T1000 (cell line): ENCODE data around the gene MGAT5B.

ENCODE experiments used
- DNase-seq: peaks from one replicate; lab custom pipeline; 2025; ENCODE audit warnings: mixed read lengths; lab: John Stamatoyannopoulos, UW

Gene MGAT5B

DNA sequence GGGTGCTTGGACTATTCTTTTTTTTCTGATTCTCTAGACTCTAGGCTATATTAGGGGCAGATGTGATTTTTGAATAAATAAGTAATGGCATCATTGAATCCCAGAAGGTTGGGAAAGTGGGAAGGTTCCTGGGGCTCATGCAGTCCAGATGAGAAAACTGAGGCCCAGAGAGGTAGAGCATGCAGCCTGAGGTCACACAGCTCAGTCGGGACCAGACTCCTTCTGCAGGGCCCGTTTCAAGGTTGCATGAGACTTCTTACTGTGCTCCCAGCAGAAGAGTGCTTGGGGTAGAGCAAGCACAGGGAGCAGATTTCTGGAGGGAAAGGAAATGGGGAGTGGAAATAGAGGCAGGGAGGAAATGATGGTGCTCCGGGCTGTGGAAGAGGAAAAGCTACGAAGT is 59.8 kb downstream of the MGAT5B start:
- no peak for DNase-seq

- no peak for DNase-seq
Measured at GRCh38 chr17:76929148-76929547, 60.9 kb downstream of the MGAT5B start.

DNA sequence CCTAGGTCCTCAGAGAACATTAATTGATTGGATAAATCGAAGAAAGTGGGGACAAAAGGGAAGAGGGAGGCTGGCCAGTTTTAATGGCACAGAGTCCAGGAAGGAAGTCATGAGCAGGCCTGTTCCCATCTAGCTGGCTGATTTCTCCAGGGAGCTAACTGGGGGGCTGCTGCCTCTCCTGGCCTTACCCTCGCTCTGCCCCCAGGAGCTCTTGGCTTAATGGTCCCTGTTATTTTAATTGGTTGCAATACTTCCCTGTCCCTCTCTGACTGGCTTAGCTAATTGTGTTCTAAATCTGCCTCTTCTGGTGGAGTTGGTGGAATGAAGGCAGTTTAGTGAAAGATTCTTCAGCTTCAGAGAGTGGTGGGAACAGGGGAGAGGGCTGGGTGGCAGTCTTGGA is 61.4 kb downstream of the MGAT5B start:
- DNase-seq = no peak

DNA sequence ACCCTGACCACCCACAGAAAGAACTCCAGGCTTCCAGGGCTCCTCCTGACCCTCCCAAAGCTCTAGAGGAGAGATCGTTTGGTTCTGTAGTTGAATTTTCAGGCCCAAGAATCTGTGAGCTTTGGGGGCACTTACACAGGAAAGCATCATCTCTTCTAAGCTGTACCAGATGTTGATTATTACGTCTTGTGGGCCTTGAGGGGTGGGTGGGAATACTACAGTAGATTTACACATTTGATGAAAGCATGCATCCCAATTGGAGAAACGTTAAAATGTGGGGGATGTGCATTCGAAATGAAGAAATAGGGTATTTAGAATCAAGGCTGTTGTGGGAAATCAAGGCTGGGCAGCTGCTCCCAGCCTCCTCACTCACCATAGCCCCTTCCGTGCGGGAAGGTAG is 61.9 kb downstream of the MGAT5B start:
- no peak for DNase-seq

DNA sequence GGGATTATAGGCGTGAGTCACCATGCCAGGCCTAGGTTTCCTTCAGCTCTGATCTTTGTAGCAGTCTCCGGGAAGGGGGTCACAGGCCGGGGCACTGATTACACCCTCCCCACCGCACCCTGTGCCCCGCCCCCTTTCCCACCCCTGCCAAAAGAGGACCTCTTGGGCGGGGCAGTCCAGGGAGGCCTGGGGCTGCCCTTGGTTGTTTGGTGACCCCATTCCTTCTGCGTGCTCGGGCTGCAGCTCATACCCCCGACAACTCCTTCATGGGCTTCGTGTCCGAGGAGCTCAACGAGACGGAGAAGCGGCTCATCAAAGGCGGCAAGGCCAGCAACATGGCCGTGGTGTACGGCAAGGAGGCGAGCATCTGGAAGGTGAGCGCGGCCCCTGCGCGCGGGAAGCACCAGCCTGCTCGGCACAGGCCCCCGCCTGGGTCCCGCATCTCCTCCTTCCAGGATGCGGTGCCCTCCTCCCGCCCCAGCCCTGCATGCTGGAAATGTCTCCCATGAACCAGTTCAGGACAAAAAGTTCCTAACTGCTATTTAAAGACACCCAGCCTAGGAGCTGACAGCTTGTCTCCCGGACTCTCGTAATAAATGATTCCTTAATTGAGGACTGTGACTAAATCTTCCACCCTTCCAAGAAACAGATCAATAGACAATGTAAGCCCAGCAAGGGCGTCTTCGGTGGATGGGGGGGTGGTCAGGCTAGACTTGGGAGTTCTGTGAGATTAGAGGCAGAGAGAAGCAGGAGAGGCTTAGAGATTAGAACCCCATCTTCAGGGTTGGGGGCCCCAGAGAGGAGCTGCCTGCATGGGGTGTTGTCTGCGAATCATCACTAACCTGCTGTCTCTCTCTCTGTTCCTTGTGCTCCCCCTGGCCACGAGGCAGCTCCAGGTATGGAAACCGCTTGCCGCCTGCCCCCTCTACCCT is 64.5 kb downstream of the MGAT5B start:
- DNase-seq = no peak

GRCh38 chr17:76934561-76935320 is 66.5 kb downstream of the MGAT5B start:
- no peak for DNase-seq

DNA sequence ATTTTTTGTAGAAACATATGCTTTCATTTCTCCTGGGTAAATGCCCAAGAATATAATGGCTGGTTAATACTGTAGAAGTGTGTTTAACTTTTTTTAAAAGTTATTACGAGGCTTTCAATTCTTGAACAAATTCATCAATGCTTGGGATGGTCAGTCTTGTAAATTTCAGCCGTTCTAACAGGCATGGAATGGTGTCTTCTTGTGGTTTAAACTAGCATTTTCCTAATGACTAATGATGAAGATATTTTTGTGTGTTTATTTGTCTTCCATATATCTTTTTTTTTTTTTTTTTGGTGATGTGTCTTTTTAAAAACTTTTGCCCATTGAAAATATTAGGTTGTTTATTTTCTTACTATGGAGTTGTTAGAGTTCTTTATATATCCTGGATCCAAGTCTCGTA is 67.1 kb downstream of the MGAT5B start:
- no peak for DNase-seq

DNA sequence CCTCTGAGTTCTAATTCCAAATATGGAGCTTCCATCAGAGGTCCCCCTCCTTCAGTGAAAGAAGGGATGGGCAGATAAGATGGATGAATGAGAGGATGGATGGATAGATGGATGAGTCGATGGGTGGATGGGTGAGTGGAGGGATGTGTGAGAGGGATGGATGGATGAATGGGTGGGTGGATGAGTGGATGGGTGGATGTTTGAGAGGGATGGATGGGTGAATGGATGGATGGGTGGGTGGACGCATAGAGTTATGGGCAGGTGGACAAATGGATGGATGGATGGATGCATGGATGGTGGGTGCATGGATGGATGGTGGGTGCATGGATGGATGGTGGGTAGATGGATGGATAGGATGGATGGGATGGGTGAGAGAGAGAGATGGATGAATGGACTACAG is 69.0 kb downstream of the MGAT5B start:
- no peak for DNase-seq

GRCh38 chr17:76938009-76938408 is 69.8 kb downstream of the MGAT5B start:
- DNase-seq = no peak

- no peak for DNase-seq
Measured at GRCh38 chr17:76940295-76940694, 72.1 kb downstream of the MGAT5B start.

- DNase-seq = no peak
Measured at GRCh38 chr17:76940738-76941350, 72.6 kb downstream of the MGAT5B start.

DNA sequence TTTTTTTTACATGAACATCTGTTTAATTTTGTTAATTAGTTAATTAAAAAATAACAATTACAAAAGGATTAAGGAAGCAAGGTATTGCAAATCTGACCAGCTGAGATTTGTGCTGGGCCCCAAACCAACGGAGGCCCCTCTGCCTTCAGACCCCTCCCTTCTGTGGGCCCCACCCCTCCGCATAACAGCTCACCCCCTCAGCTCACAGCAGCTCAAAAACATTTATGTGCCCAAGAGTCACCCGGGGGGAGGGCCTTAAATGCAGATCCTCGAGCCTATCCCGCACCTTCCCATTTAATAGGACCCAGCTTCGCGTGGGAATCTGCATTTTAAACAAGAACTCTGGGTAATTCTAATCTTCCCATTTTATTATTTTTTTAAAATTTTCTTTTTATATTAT is 75.0 kb downstream of the MGAT5B start:
- DNase-seq = no peak

DNA sequence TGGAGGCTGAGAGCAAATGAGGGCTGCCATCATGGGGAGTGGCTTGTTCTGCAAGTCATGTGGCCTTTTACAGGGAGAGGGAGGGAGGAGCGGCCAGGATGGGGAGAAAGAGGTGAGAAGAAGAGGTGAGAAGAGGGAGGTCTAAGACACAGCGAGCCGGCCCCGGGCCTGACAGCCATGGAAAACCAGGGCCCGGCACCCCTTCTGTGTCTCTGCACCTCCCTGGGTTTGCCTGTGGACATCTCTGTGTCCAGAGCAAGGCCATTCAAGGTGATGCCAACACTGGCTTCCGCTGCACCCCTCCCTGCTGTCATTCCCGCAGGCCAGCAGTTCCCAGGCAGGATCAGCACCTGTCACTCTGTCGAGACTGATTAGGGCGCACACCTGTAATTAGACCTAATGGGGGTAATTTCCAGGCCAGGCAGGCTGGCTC is 75.6 kb downstream of the MGAT5B start:
- DNase-seq = no peak

GRCh38 chr17:76944477-76944876 is 76.3 kb downstream of the MGAT5B start:
- DNase-seq = no peak

DNA sequence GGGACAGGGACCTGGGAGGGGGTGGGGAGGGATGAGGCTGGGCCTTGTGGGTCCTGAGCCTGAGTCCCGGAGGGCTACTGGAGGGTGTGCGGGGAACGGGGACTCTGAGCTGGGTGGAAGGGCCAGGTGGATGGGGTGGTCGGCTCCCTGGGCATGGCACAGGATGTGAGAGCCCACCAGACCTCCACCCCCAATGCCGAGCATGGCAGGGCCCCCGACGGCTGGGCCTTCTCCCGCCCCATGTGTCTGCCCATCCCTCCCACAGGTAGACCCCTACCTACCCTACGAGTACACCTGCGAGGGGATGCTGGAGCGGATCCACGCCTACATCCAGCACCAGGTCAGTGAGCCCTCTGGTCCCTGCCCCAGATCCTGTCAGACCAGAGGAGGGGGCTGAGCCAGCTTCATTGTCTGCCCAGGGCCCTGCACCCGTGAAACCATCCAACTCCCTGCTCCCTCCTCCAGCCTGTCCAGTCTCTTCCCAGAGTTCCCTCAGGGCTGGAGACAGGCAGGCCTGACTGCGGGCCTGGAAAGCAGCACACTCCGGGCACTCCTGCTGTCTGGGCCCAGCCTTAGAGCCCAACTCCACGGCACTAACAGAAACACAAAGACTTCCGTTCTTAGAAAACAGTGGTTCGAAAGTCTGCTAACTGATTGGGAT is 78.0 kb downstream of the MGAT5B start:
- DNase-seq = no peak

GRCh38 chr17:76946772-76947135 is 78.5 kb downstream of the MGAT5B start:
- DNase-seq = no peak

DNA sequence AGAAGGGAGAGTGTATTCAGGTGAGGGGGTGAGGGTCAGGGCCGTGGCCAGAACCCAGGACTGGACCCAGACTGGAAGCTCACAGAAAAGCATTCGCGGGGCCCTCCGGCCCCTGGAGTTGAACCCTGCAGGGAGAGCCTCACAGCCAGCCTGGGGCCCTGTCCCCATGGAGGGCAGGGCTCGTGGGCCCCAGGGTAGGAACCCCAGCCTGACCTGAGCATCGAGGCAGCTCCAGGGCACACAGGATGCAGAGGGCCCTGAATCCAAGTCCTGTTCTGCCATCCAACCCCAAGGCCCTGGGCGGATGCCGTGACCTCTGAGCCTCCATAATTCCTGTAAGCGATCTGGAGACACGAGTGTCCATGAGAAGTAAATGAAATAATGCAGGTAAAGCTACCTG is 79.1 kb downstream of the MGAT5B start:
- no peak for DNase-seq

DNA sequence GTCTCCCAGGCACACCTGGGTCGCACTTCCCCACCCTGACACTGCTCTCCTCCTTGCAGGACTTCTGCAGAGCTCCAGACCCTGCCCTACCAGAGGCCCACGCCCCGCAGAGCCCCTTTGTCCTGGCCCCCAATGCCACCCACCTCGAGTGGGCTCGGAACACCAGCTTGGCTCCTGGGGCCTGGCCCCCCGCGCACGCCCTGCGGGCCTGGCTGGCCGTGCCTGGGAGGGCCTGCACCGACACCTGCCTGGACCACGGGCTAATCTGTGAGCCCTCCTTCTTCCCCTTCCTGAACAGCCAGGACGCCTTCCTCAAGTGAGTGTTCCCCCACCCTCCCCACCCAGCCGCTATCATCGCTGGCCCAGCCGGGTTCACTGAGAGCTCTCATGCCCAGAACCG is 79.6 kb downstream of the MGAT5B start:
- no peak for DNase-seq

DNA sequence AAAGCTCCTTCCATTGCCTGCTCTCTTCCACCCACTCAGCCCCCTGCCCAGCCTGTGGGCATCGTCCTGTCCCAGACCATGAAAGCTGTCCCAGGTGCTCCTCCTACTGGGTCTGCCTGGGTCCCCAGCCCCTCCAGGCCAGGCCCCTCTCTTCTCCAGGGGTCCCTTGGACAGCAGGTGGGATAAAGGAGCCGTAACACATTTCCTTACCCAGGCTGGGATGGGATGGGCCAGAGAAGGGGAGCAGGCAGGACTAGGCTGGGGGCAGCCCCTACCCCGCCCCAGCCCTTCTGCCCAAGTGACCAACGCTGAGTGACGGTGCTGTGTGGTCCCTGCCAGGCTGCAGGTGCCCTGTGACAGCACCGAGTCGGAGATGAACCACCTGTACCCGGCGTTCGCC is 80.1 kb downstream of the MGAT5B start:
- no peak for DNase-seq

GRCh38 chr17:76948726-76949342 is 80.6 kb downstream of the MGAT5B start:
- DNase-seq = no peak

DNA sequence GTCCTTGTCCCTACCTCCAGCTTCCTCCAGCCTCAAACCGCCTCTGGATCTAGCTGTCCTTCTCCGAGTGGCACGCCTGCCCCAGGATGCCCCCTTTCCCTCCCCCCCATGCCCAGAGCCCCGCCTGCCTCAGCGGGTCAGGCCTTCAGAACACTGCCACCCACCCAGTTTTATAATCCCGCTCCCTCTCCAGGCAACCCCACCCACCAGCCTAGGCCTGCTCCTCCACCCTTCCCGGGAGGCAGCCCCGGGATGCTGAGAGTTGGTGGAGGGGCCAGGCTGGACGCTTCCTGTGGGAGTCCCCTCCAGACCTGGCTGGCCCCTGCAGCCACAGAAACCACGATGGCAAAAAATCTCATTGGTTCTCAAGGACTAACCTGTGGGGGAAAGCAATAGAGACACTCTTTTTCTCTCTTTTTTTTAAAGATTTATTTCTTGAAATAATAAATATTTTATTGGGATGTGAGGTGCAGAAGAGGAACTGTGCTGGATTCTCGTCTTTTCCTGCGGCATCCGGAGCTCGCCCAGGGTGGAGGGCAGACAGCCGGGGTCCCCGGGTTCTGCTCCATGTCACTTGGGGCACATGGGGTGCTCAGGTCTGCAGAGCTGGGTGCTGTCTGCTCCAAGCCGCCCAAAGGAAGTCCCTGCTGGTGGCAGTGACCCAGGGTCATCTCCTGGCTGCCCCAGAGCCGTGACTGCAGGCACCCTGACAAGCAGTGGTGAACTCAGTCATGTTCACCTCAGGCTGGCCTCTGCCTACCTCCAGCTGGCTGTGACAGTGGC is 81.9 kb downstream of the MGAT5B start:
- DNase-seq = no peak
